HG02763 (cell line): ENCODE data around the gene CRX.
"Not testable (repeated sequence)": the region's sequence is repeated elsewhere in the genome, so short reads cannot be mapped to it uniquely, and the experiment has no call there.

ENCODE experiments used
- ATAC-seq: cut with Tn5 transposase; IDR thresholded peaks from one replicate; pipeline ENCODE4 v1.9.1; 2021; ENCODE audit warnings: mild to moderate bottlenecking, moderate library complexity; ENCODE audit not compliant: unreplicated experiment

Gene CRX

DNA sequence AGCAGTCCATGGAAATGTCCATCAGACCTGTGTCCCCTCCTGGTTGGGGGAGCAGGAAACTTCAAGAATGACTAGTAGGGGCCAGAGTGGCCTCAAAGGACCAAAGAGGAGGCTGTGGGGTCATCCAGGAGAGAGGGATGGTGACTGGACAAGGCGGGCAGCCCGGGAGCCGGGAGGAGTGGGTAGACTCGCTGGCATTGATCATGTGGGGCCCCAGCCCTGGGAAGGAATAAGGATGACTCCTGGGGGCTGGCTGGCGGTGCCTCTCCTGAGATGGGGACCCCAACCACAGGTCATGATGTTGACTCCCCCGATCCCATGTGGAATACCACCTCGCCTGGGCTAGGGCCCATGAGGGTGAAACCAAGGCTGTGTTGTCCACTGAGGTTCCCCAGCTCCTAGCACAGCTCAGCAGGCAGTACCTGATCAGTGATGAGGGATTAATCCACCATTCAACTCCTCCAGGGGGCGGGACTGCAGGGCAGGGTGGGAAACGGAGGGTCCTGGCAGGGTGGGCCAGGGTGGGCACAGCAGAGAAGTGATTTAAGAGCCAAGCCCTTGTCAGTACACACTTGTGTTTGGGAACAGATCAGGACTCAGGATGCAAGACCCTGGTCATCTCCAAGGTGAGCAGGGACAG lies 37.0 kb downstream of the CRX start, which contains the start of gene TPRX2:
Gene TPRX2 (plus strand): TSS at position 590 of the 640 bp plus-strand sequence. CDS start 12 bp downstream, at position 602.
- ATAC-seq, result not testable (repeated sequence)

DNA sequence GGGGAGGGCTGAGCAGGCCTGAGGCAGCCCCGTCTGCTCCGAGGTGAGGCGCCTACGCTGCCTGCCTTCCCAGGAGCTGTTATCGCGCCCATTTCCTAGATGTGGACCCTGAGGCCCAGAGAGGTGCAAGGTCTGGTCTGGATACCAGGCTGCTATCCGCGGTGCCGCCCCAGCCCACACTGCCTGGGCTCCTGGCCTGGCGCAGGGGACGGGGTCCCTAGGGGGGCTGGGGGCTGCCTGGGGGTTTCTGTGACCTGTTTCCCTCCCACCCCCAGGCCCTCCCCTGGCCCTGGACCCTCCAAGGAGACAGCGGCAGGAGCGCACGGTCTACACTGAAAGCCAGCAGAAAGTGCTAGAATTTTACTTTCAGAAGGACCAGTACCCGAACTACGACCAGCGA lies 38.1 kb downstream of the CRX start:
- ATAC-seq, result not testable (repeated sequence)

DNA sequence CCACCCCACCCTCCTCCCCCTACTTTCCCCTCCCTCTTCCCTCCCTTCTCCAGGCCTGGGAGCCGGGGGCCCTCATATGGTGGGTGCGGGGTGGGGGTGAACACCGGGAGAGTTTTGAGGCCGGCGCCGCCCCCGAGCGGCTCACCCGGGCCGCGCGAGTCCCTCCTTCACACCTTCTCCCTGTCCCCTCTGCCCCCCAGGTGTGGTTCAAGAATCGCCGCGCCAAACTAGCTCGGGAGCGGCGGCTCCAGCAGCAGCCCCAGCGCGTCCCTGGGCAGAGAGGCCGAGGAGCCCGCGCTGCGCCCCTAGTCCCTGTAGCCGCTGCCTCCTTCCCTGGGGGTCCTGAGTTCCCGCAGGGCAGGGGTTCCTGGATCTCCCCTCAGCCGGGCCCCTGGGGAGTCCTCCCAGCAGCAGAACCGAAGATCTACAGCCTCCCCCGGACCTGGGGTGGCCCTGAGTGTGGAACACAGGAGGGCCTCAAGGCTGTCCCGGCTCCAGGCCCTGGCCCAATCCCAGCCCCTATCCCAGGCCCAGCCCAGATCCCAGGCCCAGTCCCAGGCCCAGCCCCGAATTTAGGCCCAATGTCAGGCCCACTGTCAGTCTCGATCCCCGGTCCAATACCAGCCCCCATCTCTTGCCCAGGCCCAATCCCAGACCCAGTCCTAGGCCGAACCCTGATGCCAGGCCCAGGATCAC lies 39.0 kb downstream of the CRX start:
- no peak for ATAC-seq

- no peak for ATAC-seq
These were observed 39.9 kb downstream of the CRX start for GRCh38 chr19:47861630-47862029.

DNA sequence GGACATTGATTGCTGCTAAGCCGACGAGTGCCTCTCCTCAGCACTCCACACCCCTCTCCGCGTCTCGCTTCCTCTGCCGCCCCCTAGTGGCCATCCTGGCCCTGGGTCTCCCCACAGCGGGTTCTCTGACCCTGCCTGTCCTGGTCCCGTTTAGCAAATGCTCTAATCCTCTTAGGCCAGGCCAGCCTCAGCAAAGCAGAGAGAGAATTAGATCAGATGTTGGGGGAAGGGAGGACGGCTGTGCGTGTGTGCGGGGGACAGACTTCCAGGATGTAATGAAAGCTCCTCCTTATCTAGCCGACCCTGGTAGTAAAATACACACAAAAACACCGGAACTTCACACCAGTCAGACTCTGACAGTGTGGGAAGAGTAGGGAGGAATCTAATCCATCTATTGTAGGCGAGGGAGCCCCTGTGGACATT lies 41.8 kb downstream of the CRX start:
- no peak for ATAC-seq

- no peak for ATAC-seq
These were observed 43.4 kb downstream of the CRX start for GRCh38 chr19:47865166-47865565.

DNA sequence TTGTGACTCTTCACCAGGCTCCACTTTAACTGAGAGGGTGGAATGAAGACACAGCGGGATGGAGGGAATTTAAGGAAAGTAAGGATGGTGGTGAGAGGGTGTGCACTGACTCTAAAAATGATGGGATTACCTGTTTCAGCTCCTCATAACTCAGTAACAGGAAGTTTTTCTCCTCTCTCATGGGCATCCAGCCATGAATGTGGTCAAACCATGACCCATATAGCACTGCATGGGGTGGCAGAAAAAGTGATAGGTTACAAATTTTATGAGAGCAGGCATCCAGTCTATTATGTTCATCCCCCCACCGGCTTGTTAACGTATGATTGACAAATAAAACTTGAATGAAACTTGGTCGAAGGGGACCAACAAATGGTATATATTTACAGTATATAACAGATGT lies 57.2 kb downstream of the CRX start:
- ATAC-seq, result no peak

GRCh38 chr19:47879385-47879784 lies 57.6 kb downstream of the CRX start:
- not testable (repeated sequence) for ATAC-seq

- no peak for ATAC-seq
These were observed 60.0 kb downstream of the CRX start for GRCh38 chr19:47881757-47882156.

- ATAC-seq, result no peak
These were observed 61.2 kb downstream of the CRX start for GRCh38 chr19:47882890-47883289.

DNA sequence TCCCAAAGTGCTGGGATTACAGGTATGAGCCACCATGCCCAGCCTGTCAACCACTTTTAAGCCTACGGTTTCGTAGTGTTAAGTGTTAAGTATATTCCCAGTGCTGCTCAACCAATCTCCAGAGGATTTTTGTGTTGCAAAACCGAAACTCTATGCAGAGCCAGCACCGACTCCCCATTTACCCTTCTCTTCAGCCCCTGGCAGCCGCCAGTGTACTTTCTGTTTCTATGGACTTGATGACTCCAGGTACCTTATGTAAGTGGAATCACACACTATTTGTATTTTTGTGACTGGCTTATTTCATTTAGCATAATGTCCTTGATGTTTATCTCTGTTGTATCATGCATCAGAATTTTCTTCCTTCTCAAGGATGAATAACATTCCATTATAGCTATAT lies 63.3 kb downstream of the CRX start:
- ATAC-seq, result no peak

DNA sequence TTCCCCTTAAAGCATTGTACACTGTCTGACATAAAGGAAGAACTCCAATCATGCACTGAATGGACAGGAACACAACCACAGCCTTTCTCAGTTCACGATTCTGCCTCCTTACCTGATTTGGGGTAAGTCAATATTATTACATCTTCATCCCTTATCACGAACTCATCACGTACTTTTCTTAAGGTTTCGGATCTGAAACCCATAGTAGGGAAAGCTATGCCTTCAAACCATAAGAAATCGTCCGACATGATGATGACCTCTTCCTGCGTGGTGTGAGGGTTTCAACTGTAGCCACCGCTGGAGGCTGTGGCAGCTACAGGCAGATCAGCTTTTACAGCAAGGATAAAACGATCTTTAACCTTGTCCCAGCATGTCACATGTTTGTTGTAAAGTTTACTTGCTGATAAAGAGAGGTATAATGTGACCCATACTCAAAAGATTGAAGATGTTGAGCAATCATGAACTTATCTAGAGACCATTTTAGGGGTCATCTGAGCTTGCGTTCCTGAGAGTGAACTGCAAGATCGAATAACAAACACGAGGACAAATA lies 64.3 kb downstream of the CRX start, which contains the start of gene SULT2A1:
Gene SULT2A1 (minus strand): TSS at position 306 of the 550 bp plus-strand sequence. CDS start 58 bp downstream, at position 248.
- no peak for ATAC-seq

GRCh38 chr19:47890865-47891621 lies 69.3 kb downstream of the CRX start:
- no peak for ATAC-seq

DNA sequence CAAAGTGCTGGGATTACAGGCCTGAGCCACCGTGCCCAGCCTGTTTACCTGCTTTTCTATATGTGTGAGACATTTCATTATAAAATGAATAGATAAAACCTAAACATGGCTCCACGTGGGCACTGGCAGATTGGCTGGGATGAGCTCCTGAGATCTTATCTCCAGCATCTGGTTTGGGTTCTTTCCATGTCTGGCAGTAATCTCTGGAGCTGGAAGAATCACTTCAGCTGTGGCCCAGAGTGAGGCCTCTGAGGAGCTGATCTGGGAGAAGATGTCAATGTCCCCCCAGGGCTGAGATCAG lies 69.8 kb downstream of the CRX start:
- no peak for ATAC-seq

DNA sequence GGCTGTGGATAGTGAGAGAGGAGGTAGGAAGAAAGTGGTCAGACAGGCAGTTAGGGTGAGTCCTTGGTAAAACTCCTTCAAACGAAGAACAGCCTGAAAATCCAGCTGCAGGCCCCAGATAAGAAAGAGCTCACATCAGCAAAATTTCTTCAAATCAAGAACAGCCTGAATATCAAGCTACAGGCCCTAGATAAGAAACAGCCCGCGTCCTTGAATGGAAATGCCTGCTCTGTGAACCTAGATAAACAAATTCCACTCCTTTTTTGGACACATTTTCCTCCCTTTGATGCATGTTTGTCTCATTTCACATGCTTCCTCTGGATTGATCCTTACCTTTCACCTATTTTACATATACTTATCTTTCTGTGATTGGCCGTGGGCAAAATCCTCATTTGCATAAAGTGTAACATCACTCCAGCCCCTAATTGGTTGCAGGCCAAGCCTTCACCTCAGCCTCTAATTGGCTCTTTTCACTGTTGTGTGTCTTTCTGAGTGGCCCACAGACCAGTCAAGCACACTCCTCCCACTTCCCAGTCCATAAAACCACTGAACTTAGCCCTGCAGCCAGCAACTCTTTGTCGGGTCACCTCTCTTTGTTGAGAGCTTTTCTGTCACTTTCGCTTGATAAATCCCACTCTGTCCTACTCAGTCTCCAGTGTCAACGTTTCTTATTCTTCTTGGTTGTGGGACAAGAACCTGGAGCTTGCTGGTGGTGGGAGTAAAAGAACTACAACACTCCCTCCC lies 70.4 kb downstream of the CRX start:
- ATAC-seq, result no peak
